K562 (cell line): Measurements from ENCODE around the gene IFI27L1. TPM values are rescaled to one million over a fixed set of nuclear protein-coding genes. Genes with fewer than 3 reads are reported as not detected.
A peak's percentile ranks its signal among the peaks of the same experiment; 100 is the strongest.

Source experiments
- BHLHE40 ChIP-seq: IDR thresholded peaks from 2 replicates; pipeline ENCODE4 v1.6.1; 2011; ENCODE audit warnings: low read length, improper control_type of control experiment
- CREB3L1 ChIP-seq: fragments of 450-650 bp; IDR thresholded peaks from 2 replicates; pipeline ENCODE4 v1.6.1; 2014; ENCODE audit warnings: low read depth, mild to moderate bottlenecking, moderate library complexity, borderline replicate concordance
- DNMT1 ChIP-seq: fragments of 450-650 bp; IDR thresholded peaks from 2 replicates; pipeline ENCODE4 v1.6.1; 2016; ENCODE audit warnings: antibody characterized with exemption, mild to moderate bottlenecking
- E2F3 ChIP-seq: fragments of 250-450 bp; sonication (Bioruptor Pico); IDR thresholded peaks from 2 replicates; pipeline ENCODE4 v1.4.0; 2020; ENCODE audit warnings: mild to moderate bottlenecking
- FOXJ3 ChIP-seq: sonication (generic); formaldehyde crosslinking; IDR thresholded peaks from 2 replicates; pipeline ENCODE4 v1.4.0; 2020; ENCODE audit warnings: mild to moderate bottlenecking, missing genetic modification reagents
- MGA ChIP-seq: fragments of 450-650 bp; IDR thresholded peaks from 2 replicates; pipeline ENCODE4 v1.6.1; 2016; ENCODE audit warnings: mild to moderate bottlenecking, moderate library complexity
- NR1H2 ChIP-seq: sonication (generic); formaldehyde crosslinking; IDR thresholded peaks from 2 replicates; pipeline ENCODE4 v1.4.0; 2020; ENCODE audit warnings: mild to moderate bottlenecking, missing genetic modification reagents
- PBX2 ChIP-seq, 2 experiments: IDR thresholded peaks in 1 of 2; conservative IDR thresholded peaks in 1 of 2; 2 replicates each; pipeline ENCODE4 v1.6.1; 2016; ENCODE audit warnings: low read depth in 2 of 2, mild to moderate bottlenecking in 1 of 2, missing compliant biosample characterization in 1 of 2, missing genetic modification characterization in 1 of 2, moderate library complexity in 1 of 2
- RBM17 ChIP-seq: fragments of 200-400 bp; formaldehyde crosslinking; IDR thresholded peaks from 2 replicates; pipeline ENCODE4 v1.6.1; 2017; ENCODE audit warnings: low read depth, mild to moderate bottlenecking, low read length, borderline replicate concordance
- RBM25 ChIP-seq: fragments of 200-400 bp; formaldehyde crosslinking; IDR thresholded peaks from 2 replicates; pipeline ENCODE4 v1.6.1; 2018; ENCODE audit warnings: low read length, low read depth, moderate library complexity; ENCODE audit not compliant: severe bottlenecking
- TRIM28 ChIP-seq: fragments of 450-650 bp; IDR thresholded peaks from 2 replicates; pipeline ENCODE4 v1.6.1; 2017
- ZNF282 ChIP-seq: sonication (generic); formaldehyde crosslinking; IDR thresholded peaks from 2 replicates; pipeline ENCODE4 v1.8.1; 2023; ENCODE audit warnings: missing genetic modification reagents
- polyA plus RNA-seq, 8 experiments: library from polyadenylated mRNA; depleted of rRNA in 4 of 8; stranded (reverse) in 5 of 8; unstranded in 3 of 8; fragments of >200 nt; fragmentation: Nextera tagmentation in 2 of 8; fragmentation: Illumina TruSeq in 1 of 8; extraction: Ambion mirVana in 2 of 8; extraction: Trizol in 1 of 8; gene quantifications; 2 replicates each; pipeline versions ENCODE4 v1.2.1 to v1.2.3, GENCODE V29; 2011 to 2014; ENCODE audit warnings: inconsistent platforms in 1 of 8, missing spikeins in 1 of 8
- total RNA-seq, 7 experiments: library from RNA; depleted of rRNA in 6 of 7; stranded (reverse); fragments of >200 nt in 6 of 7; fragmentation: Illumina TruSeq in 2 of 7; extraction: Trizol in 2 of 7; gene quantifications; 2 replicates each; pipeline versions ENCODE4 v1.2.1 to v1.2.3, GENCODE V29; 2011 to 2021; ENCODE audit warnings: low replicate concordance in 1 of 7

IFI27L1 gene
- total and polyA plus RNA-seq, 9 of the 15 experiments (the other 6 are each of a cell fraction or from before 2014, with no cell fraction given): 14.5 to 28.0 (median 23.8) TPM

DNA sequence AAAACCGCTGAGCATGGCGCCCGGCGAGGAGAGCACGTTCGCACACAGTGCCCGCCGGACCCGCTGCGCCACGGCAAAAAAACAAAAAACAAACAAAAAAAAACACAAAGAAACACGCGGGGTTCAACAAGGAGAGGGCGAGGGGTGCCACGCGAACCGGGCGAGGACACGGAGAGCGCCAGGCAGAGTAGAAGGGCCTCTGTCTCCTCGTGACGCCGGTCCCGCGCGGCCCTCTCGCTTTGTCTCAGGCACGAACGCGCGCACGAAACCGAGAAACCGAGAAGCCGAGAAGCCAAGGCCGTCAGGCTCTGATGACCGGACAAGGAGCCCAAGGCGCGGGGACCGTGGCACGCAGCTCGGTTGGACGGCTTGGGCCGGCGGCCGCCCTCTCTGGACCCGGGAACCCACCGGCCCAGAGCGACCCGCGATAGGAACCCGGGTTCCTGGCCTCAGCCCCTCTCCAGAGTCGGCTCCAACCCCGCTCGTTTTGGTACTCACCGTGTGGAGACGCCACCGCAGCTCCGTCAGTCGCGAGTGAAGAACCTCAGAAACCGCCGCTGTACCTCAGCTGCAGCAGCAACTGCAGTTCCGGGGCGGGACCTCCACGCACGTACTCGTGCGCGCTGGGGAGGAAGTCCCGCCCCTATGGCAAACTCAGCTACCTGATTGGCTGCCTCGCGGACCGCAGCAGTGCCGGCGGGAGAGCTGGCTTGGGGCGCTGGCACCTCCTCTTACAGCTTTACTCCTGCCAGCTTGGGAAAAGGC lies at the start of gene IFI27L1, which contains the start of gene DDX24 (continued):
- TF ChIP-seq MGA: peak; percentile 75
- TF ChIP-seq NR1H2 (CRISPR knock-in tag): no peak
- TF ChIP-seq PBX2 (CRISPR knock-in tag; IDR thresholded peaks at IDR 0.05; ENCODE audit: low read depth): no peak
- no peak for TF ChIP-seq PBX2 (tag; conservative IDR thresholded peaks at IDR 0.05; ENCODE audit: low read depth)
- peak; percentile 65; the same call in 1 of the 2 replicates for TF ChIP-seq CREB3L1
- no peak for TF ChIP-seq TRIM28
- TF ChIP-seq RBM25: peak; percentile 34
- TF ChIP-seq ZNF282: no peak
- TF ChIP-seq DNMT1: no peak
- TF ChIP-seq RBM17: no peak
- peak; percentile 90 for TF ChIP-seq BHLHE40
- no peak for TF ChIP-seq E2F3 (CRISPR knock-in tag)
- no peak for TF ChIP-seq FOXJ3 (CRISPR knock-in tag)
